SK-N-SH (cell line): ENCODE data around the gene LRRC1. TPM values are rescaled to one million over a fixed set of nuclear protein-coding genes. Genes with fewer than 3 reads are reported as not detected.

ENCODE experiments used
- CTCF ChIA-PET: fragments of 300-600, 350-600 bp; formaldehyde crosslinking; extraction: SDS; loops from one replicate; lab custom pipeline; 2021; lab: Yijun Ruan, JAX
- POLR2A ChIA-PET: fragments of 350-600 bp; sonication (Branson Sonifier 250); formaldehyde crosslinking; extraction: SDS; loops from one replicate; lab custom pipeline; 2020; ENCODE audit warnings: antibody characterized with exemption, inconsistent platforms; lab: Yijun Ruan, JAX
- DNase-seq: peaks from one replicate; pipeline ENCODE4 v3.0.0; 2012
- H2AFZ ChIP-seq: fragments of 200-600 bp; sonication (generic); 2 replicates; pipeline ENCODE4 v1.8.1; 2016; ENCODE audit warnings: antibody characterized with exemption, mild to moderate bottlenecking, low read depth
- H3F3A ChIP-seq: fragments of 200-600 bp; sonication (generic); replicated peaks from 2 replicates; pipeline ENCODE3; 2016; ENCODE audit warnings: antibody characterized with exemption, mild to moderate bottlenecking; ENCODE audit not compliant: insufficient read depth
- H3K27ac ChIP-seq, 2 experiments: fragments of 200-500 bp in 1 of 2; fragments of 200-600 bp in 1 of 2; sonication (Bioruptor generic) in 1 of 2; sonication (generic), shearing (Covaris generic) in 1 of 2; 2 replicates each; pipeline versions ENCODE4 v1.5.1 to v1.6.1; 2014 to 2016; ENCODE audit warnings: low read depth in 2 of 2, inconsistent platforms in 1 of 2, low read length in 1 of 2, mild to moderate bottlenecking in 1 of 2, mixed read lengths in 1 of 2
- H3K27me3 ChIP-seq: fragments of 200-600 bp; sonication (generic), shearing (Covaris generic); 2 replicates; pipeline ENCODE4 v1.6.1; 2016; ENCODE audit warnings: mixed run types; ENCODE audit not compliant: insufficient read depth
- H3K36me3 ChIP-seq, 2 experiments: fragments of 200-500 bp in 1 of 2; fragments of 200-600 bp in 1 of 2; sonication (Bioruptor generic) in 1 of 2; sonication (generic) in 1 of 2; replicated peaks in 1 of 2; 2 replicates each; pipeline versions ENCODE3 to v1.5.1; 2014 to 2016; ENCODE audit warnings: low read length in 1 of 2, mild to moderate bottlenecking in 1 of 2; ENCODE audit not compliant: insufficient read depth in 2 of 2, control insufficient read depth in 1 of 2
- H3K4me1 ChIP-seq, 2 experiments: fragments of 200-500 bp in 1 of 2; fragments of 200-600 bp in 1 of 2; sonication (Bioruptor generic) in 1 of 2; sonication (generic), shearing (Covaris generic) in 1 of 2; 2 replicates each; pipeline versions ENCODE4 v1.5.1 to v1.6.1; 2014 to 2016; ENCODE audit warnings: low read depth in 1 of 2, low read length in 1 of 2, mixed run types in 1 of 2; ENCODE audit not compliant: insufficient read depth in 2 of 2, control insufficient read depth in 1 of 2
- H3K4me2 ChIP-seq: fragments of 200-600 bp; sonication (generic), shearing (Covaris generic); 2 replicates; pipeline ENCODE4 v1.6.1; 2017; ENCODE audit warnings: mixed run types
- H3K4me3 ChIP-seq, 2 experiments: fragments of 200-500 bp in 1 of 2; fragments of 200-600 bp in 1 of 2; sonication (Bioruptor generic) in 1 of 2; sonication (generic), shearing (Covaris generic) in 1 of 2; 2 replicates each; pipeline versions ENCODE4 v1.5.1 to v1.8.1; 2014 to 2016; ENCODE audit warnings: low read depth in 2 of 2, inconsistent platforms in 1 of 2, low read length in 1 of 2, mild to moderate bottlenecking in 1 of 2, mixed read lengths in 1 of 2, moderate library complexity in 1 of 2
- H3K79me2 ChIP-seq: fragments of 200-600 bp; sonication (generic); 2 replicates; pipeline ENCODE4 v1.8.1; 2017; ENCODE audit warnings: mild to moderate bottlenecking; ENCODE audit not compliant: insufficient read depth
- H3K9ac ChIP-seq: fragments of 200-600 bp; sonication (generic); 2 replicates; pipeline ENCODE4 v1.6.1; 2017; ENCODE audit warnings: mixed run types
- H3K9me2 ChIP-seq: fragments of 200-600 bp; sonication (generic); 2 replicates; pipeline ENCODE4 v1.6.1; 2017; ENCODE audit warnings: mixed run types
- H3K9me3 ChIP-seq: fragments of 200-600 bp; sonication (generic); 2 replicates; pipeline ENCODE4 v1.6.1; 2017; ENCODE audit warnings: mixed run types, mild to moderate bottlenecking, moderate library complexity
- H4K20me1 ChIP-seq: fragments of 200-600 bp; sonication (generic); 2 replicates; pipeline ENCODE4 v1.6.1; 2017; ENCODE audit warnings: mild to moderate bottlenecking, mixed run types; ENCODE audit not compliant: insufficient read depth
- CHD2 ChIP-seq: fragments of 150-350 bp; IDR thresholded peaks from 2 replicates; pipeline ENCODE4 v1.6.1; 2018; ENCODE audit warnings: low read length; ENCODE audit not compliant: partially characterized antibody
- EP300 ChIP-seq, 2 experiments: IDR thresholded peaks; 2 replicates each; pipeline versions ENCODE4 v1.4.0 to v1.6.1; 2012; ENCODE audit warnings: borderline replicate concordance in 1 of 2, low read depth in 1 of 2, low read length in 1 of 2
- EZH2phosphoT487 ChIP-seq: fragments of 200-600 bp; sonication (generic); IDR thresholded peaks from 2 replicates; pipeline ENCODE4 v1.6.1; 2017; ENCODE audit warnings: low read depth, mixed run types, mild to moderate bottlenecking, antibody characterized with exemption, moderate library complexity, borderline replicate concordance
- FOSL2 ChIP-seq: IDR thresholded peaks from 2 replicates; pipeline ENCODE4 v1.4.0; 2012; ENCODE audit warnings: low read depth, mild to moderate bottlenecking, moderate library complexity, borderline replicate concordance
- FOXJ3 ChIP-seq: sonication (generic); formaldehyde crosslinking; IDR thresholded peaks from 2 replicates; pipeline ENCODE4 v1.5.1; 2020; ENCODE audit warnings: mild to moderate bottlenecking, missing genetic modification reagents
- GABPA ChIP-seq: IDR thresholded peaks from 2 replicates; pipeline ENCODE4 v1.4.0; 2012; ENCODE audit warnings: low read depth, mild to moderate bottlenecking
- GATA2 ChIP-seq: sonication (generic); formaldehyde crosslinking; IDR thresholded peaks from 2 replicates; pipeline ENCODE4 v1.5.0; 2020; ENCODE audit warnings: mild to moderate bottlenecking, missing genetic modification reagents
- MEF2A ChIP-seq: IDR thresholded peaks from 2 replicates; pipeline ENCODE4 v1.4.0; 2012; ENCODE audit warnings: low read depth, borderline replicate concordance
- MXI1 ChIP-seq: IDR thresholded peaks from 2 replicates; pipeline ENCODE4 v1.6.1; 2012; ENCODE audit warnings: mild to moderate bottlenecking, low read depth, low read length, improper control_type of control experiment
- NRF1 ChIP-seq: IDR thresholded peaks from 2 replicates; pipeline ENCODE4 v1.6.1; 2012; ENCODE audit warnings: low read depth, mild to moderate bottlenecking, low read length
- POLR2AphosphoS5 ChIP-seq: IDR thresholded peaks from 2 replicates; pipeline ENCODE4 v1.6.1; 2012; ENCODE audit warnings: low read depth, low read length
- RAD21 ChIP-seq: IDR thresholded peaks from 2 replicates; pipeline ENCODE4 v1.6.1; 2012; ENCODE audit warnings: mild to moderate bottlenecking, low read length
- RFX5 ChIP-seq: IDR thresholded peaks from 2 replicates; pipeline ENCODE4 v1.6.1; 2012; ENCODE audit warnings: mild to moderate bottlenecking, improper control_type of control experiment, low read length
- RXRA ChIP-seq: IDR thresholded peaks from 2 replicates; pipeline ENCODE4 v1.4.0; 2012; ENCODE audit warnings: low read depth, mild to moderate bottlenecking, borderline replicate concordance
- SIN3A ChIP-seq: IDR thresholded peaks from 2 replicates; pipeline ENCODE4 v1.6.1; 2012; ENCODE audit warnings: low read depth, mild to moderate bottlenecking, low read length, moderate library complexity, borderline replicate concordance
- TAF1 ChIP-seq: IDR thresholded peaks from 2 replicates; pipeline ENCODE4 v1.6.1; 2012; ENCODE audit warnings: low read depth, mild to moderate bottlenecking, low read length, moderate library complexity, borderline replicate concordance
- TCF12 ChIP-seq: IDR thresholded peaks from 2 replicates; pipeline ENCODE4 v1.4.0; 2012
- TEAD4 ChIP-seq: IDR thresholded peaks from 2 replicates; pipeline ENCODE4 v1.4.0; 2012; ENCODE audit warnings: mild to moderate bottlenecking, borderline replicate concordance; ENCODE audit not compliant: insufficient read depth
- USF1 ChIP-seq: IDR thresholded peaks from 2 replicates; pipeline ENCODE4 v1.4.0; 2012; ENCODE audit warnings: low read depth, borderline replicate concordance
- YY1 ChIP-seq: IDR thresholded peaks from 2 replicates; pipeline ENCODE4 v1.4.0; 2012; ENCODE audit warnings: low read depth, mild to moderate bottlenecking
- WGBS: methylation state at CpG from one replicate; pipeline ENCODE4 v1.1.6; 2017; ENCODE audit warnings: low lambda C conversion rate; 5-methylcytosine and 5-hydroxymethylcytosine counted together
- polyA plus RNA-seq, 3 experiments: library from polyadenylated mRNA; depleted of rRNA; stranded (reverse); fragments of >200 nt; gene quantifications; 2 replicates each; pipeline ENCODE4 v1.2.3, GENCODE V29; 2012

Gene LRRC1
- polyA plus RNA-seq, 1 of the 3 experiments (the other 2 are of a cell fraction), result 0.84 TPM

DNA sequence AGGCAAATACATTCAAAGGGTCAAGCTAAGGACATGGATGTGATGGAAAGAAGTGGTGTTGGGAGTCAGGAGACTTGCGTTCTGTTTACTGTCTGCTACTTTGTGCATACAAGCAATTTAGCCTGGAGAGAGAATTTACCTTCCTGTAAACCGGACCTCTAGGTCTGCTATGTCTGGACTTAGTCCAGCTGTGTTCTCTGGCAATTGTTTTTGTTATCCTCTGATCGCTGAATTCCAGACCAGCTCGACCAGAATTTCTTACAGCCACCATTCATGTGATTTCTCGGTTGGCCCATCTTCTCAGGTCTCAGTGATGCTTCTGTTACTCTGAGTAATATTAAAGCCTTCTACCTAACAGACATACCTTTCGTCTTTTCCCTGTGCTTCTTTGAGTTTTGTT, 75.2 kb downstream of the LRRC1 start:
- H3K27ac ChIP-seq, result no peak overlapping the region
- no peaks in the 10 kb centered on the region for H3K36me3 ChIP-seq
- no peaks in the 10 kb centered on the region for H3K4me1 ChIP-seq
- H3K4me2 ChIP-seq, result no peak overlapping the region
- no peak for DNase-seq
- H3K9me3 ChIP-seq, result no peaks in the 10 kb centered on the region; the same call in 1 of the 2 replicates
- no peaks in the 10 kb centered on the region for H3K79me2 ChIP-seq
- H3F3A ChIP-seq, result no peaks in the 10 kb centered on the region
- 11% methylated on average over 6 of the region's 6 CpGs for WGBS
- POLR2A ChIA-PET, result no interaction called here
- no peaks in the 10 kb centered on the region; the same call in 1 of the 2 replicates for H3K27me3 ChIP-seq
- H3K9ac ChIP-seq, result no peak overlapping the region
- TF ChIP-seq YY1, result no peak
- TF ChIP-seq RAD21, result no peak
- no peak for TF ChIP-seq NRF1
- TF ChIP-seq FOXJ3 (CRISPR knock-in tag), result no peak
- no peak for TF ChIP-seq GABPA
- no peak for TF ChIP-seq GATA2
- no peaks in the 10 kb centered on the region for H3K9me2 ChIP-seq
- no peaks in the 10 kb centered on the region for H4K20me1 ChIP-seq
- H2AFZ ChIP-seq, result no peak overlapping the region
- no peak overlapping the region for H3K4me3 ChIP-seq
- CTCF ChIA-PET, result interaction anchor here (0.6 to 1.2 kb wide), 2 partner anchors 126 to 1059 kb away, joined by 3 read pairs; no protein-coding TSS in a partner anchor

DNA sequence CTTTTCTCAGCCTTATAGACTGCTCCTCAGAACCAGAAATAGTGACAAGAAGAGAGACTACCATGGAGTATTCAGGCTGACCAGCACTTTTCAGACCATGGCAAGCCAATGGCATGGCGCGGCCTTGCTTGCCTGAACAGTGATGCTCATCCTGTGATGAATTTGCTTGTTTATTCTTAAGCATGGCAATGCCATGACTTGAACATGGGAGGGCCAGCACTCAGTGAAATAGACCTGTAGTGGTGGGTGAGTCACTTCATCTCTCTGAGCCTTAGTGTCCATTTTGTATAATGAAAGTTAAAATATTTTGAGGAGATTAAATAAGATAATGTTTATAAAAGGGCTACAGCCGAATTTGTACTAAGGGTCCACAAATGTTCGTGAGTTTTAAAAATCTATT, 79.1 kb downstream of the LRRC1 start:
- no peaks in the 10 kb centered on the region; the same call in 1 of the 2 replicates for H3K27me3 ChIP-seq
- H3K9me2 ChIP-seq, result no peaks in the 10 kb centered on the region
- no peak overlapping the region for H3K4me3 ChIP-seq
- no peak for TF ChIP-seq TEAD4
- no peak for TF ChIP-seq GABPA
- TF ChIP-seq EP300 (IDR thresholded peaks at IDR 0.05; ENCODE audit: borderline replicate concordance in 1 of 2, low read depth in 1 of 2, low read length in 1 of 2), result no peak
- no peak for TF ChIP-seq RXRA
- no peak for TF ChIP-seq TAF1
- no peak for TF ChIP-seq RAD21
- H3K27ac ChIP-seq, result no peak overlapping the region
- H2AFZ ChIP-seq, result no peak overlapping the region
- H3K4me2 ChIP-seq, result no peak overlapping the region
- H4K20me1 ChIP-seq, result no peaks in the 10 kb centered on the region
- ChIA-PET CTCF (no interaction called here), POLR2A (no interaction called here)
- no peaks in the 10 kb centered on the region for H3F3A ChIP-seq
- WGBS, result 52% methylated on average over 4 of the region's 4 CpGs
- H3K79me2 ChIP-seq, result no peaks in the 10 kb centered on the region
- DNase-seq, result no peak
- no peaks in the 10 kb centered on the region for H3K4me1 ChIP-seq
- no peaks in the 10 kb centered on the region for H3K36me3 ChIP-seq
- no peaks in the 10 kb centered on the region; the same call in 1 of the 2 replicates for H3K9me3 ChIP-seq
- H3K9ac ChIP-seq, result no peak overlapping the region

DNA sequence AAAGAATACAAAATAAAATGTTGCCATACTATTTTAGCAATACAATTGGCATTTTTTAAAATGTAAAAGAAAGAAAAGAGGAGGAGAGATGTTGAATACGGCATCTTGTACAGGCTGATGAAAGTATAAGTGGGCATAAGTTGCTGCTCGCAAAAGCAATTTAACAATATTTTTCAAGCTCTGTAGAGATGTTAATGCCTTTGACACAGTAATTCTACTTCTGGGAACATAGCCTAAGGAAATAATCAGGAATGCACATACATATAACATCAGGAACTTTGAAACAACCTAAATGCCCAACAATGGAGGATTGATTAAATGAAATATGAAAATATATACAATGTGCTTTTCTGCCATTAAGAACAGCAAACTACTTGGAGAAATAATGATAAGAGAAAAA, 80.2 kb downstream of the LRRC1 start:
- H3K9me2 ChIP-seq, result no peaks in the 10 kb centered on the region
- H3K36me3 ChIP-seq, result no peaks in the 10 kb centered on the region
- no peak overlapping the region for H2AFZ ChIP-seq
- no peak overlapping the region for H3K9ac ChIP-seq
- H3K4me1 ChIP-seq, result no peaks in the 10 kb centered on the region
- H3K9me3 ChIP-seq, result no peaks in the 10 kb centered on the region; the same call in 1 of the 2 replicates
- DNase-seq, result no peak
- no peak overlapping the region for H3K27ac ChIP-seq
- H3K4me2 ChIP-seq, result no peak overlapping the region
- no peaks in the 10 kb centered on the region for H3F3A ChIP-seq
- no peaks in the 10 kb centered on the region for H4K20me1 ChIP-seq
- H3K4me3 ChIP-seq, result no peak overlapping the region
- POLR2A ChIA-PET, result no interaction called here
- H3K79me2 ChIP-seq, result no peaks in the 10 kb centered on the region
- TF ChIP-seq GABPA (no peak), USF1 (no peak), RFX5 (no peak), POLR2AphosphoS5 (no peak), EZH2phosphoT487 (no peak), MEF2A (no peak), TEAD4 (no peak), SIN3A (no peak), CHD2 (no peak), RAD21 (no peak), YY1 (no peak), TCF12 (no peak), MXI1 (no peak), FOXJ3 (CRISPR knock-in tag) (no peak), FOSL2 (no peak)
- WGBS, result 44% methylated on average over 2 of the region's 2 CpGs
- CTCF ChIA-PET, result no interaction called here
- H3K27me3 ChIP-seq, result no peaks in the 10 kb centered on the region; the same call in 1 of the 2 replicates
